OCI-LY7 (cell line): ENCODE results near the gene SCFD2. TPM values are rescaled to one million over a fixed set of nuclear protein-coding genes. Genes with fewer than 3 reads are reported as not detected.

ENCODE experiments used
- BruUV-seq: library from RNA; stranded (reverse); fragments of 400-500 nt; replicated peaks from 2 replicates; lab custom pipeline; 2021; lab: Mats Ljungman, UMichigan
- CTCF ChIA-PET: fragments of 300-600 bp; sonication (Branson Sonifier 250); formaldehyde crosslinking; loops from one replicate; lab custom pipeline; 2022; ENCODE audit warnings: antibody characterized with exemption; ENCODE audit not compliant: unreplicated experiment; lab: Charles Lee
- POLR2A ChIA-PET: fragments of 300-600 bp; sonication (Branson Sonifier 250); formaldehyde crosslinking; loops from one replicate; lab custom pipeline; 2022; ENCODE audit warnings: antibody characterized with exemption; lab: Charles Lee
- DNase-seq: peaks from one replicate; pipeline ENCODE4 v3.0.0-alpha.2; 2015; ENCODE audit warnings: low spot score
- H2AFZ ChIP-seq: fragments of 200-600 bp; sonication (generic), shearing (Covaris generic); 2 replicates; pipeline ENCODE4 v1.6.1; 2014; ENCODE audit warnings: mild to moderate bottlenecking, antibody characterized with exemption, low read length, moderate library complexity
- H3K27ac ChIP-seq: fragments of 200-600 bp; sonication (generic); 2 replicates; pipeline ENCODE4 v1.5.1; 2014; ENCODE audit warnings: mixed run types, low read depth, mild to moderate bottlenecking, moderate library complexity, low read length, inconsistent platforms; ENCODE audit not compliant: poor library complexity, severe bottlenecking
- H3K36me3 ChIP-seq: fragments of 200-600 bp; sonication (generic); 2 replicates; pipeline ENCODE4 v1.6.1; 2014; ENCODE audit warnings: mild to moderate bottlenecking, antibody characterized with exemption, low read length, moderate library complexity, mixed read lengths; ENCODE audit not compliant: insufficient read depth
- H3K4me1 ChIP-seq: fragments of 200-600 bp; sonication (generic); 2 replicates; pipeline ENCODE4 v1.5.1; 2014; ENCODE audit warnings: mild to moderate bottlenecking, low read length; ENCODE audit not compliant: insufficient read depth, poor library complexity, severe bottlenecking
- H3K4me2 ChIP-seq: fragments of 200-600 bp; sonication (generic); 2 replicates; pipeline ENCODE4 v1.6.1; 2014; ENCODE audit warnings: mild to moderate bottlenecking, low read length
- H3K4me3 ChIP-seq: fragments of 200-600 bp; sonication (generic); 2 replicates; pipeline ENCODE4 v1.5.1; 2014; ENCODE audit warnings: mild to moderate bottlenecking, low read depth, low read length; ENCODE audit not compliant: poor library complexity, severe bottlenecking
- H3K79me2 ChIP-seq: fragments of 200-600 bp; sonication (generic); 2 replicates; pipeline ENCODE4 v1.6.1; 2016; ENCODE audit warnings: low read depth, mild to moderate bottlenecking, low read length, moderate library complexity, mixed read lengths; ENCODE audit not compliant: insufficient read depth
- H3K9me2 ChIP-seq: fragments of 200-600 bp; sonication (generic); 2 replicates; pipeline ENCODE4 v1.6.1; 2016; ENCODE audit warnings: mild to moderate bottlenecking, low read length, mixed read lengths; ENCODE audit not compliant: insufficient read depth
- H3K9me3 ChIP-seq: fragments of 200-600 bp; sonication (generic); 2 replicates; pipeline ENCODE4 v1.6.1; 2014; ENCODE audit warnings: mild to moderate bottlenecking, mixed run types, low read length, mixed read lengths
- H4K20me1 ChIP-seq: fragments of 200-600 bp; sonication (generic); 2 replicates; pipeline ENCODE4 v1.6.1; 2014; ENCODE audit warnings: mild to moderate bottlenecking, antibody characterized with exemption, low read length, moderate library complexity, mixed read lengths; ENCODE audit not compliant: insufficient read depth
- EZH2phosphoT487 ChIP-seq: fragments of 200-600 bp; sonication (generic); IDR thresholded peaks from 2 replicates; pipeline ENCODE4 v1.6.1; 2018; ENCODE audit warnings: low read depth, borderline replicate concordance, mild to moderate bottlenecking, mixed run types, antibody characterized with exemption, low read length, moderate library complexity, mixed read lengths
- intact Hi-C: fragments of 100-400 bp; cut with micrococcal nuclease; formaldehyde crosslinking; loops from one replicate; pipeline ENCODE4 v1.10.0; 2022; ENCODE audit not compliant: unreplicated experiment
- total RNA-seq, 2 experiments: library from RNA; depleted of rRNA in 1 of 2; stranded (reverse); fragments of >200 nt in 1 of 2; shearing (Covaris generic) in 1 of 2; gene quantifications; 2 replicates each; pipeline ENCODE4 v1.2.3, GENCODE V29; 2014 to 2022
- TF ChIP-seq, protein P1 (sequence below): fragments of 200-600 bp; sonication (generic); conservative IDR thresholded peaks from 2 replicates; pipeline ENCODE4 v1.5.1; 2014; ENCODE audit warnings: mild to moderate bottlenecking, antibody characterized with exemption, low read length, moderate library complexity, mixed read lengths

The SCFD2 gene
- total RNA-seq, 2 experiments from 2014 or later: 27.2 to 52.0 TPM

DNA sequence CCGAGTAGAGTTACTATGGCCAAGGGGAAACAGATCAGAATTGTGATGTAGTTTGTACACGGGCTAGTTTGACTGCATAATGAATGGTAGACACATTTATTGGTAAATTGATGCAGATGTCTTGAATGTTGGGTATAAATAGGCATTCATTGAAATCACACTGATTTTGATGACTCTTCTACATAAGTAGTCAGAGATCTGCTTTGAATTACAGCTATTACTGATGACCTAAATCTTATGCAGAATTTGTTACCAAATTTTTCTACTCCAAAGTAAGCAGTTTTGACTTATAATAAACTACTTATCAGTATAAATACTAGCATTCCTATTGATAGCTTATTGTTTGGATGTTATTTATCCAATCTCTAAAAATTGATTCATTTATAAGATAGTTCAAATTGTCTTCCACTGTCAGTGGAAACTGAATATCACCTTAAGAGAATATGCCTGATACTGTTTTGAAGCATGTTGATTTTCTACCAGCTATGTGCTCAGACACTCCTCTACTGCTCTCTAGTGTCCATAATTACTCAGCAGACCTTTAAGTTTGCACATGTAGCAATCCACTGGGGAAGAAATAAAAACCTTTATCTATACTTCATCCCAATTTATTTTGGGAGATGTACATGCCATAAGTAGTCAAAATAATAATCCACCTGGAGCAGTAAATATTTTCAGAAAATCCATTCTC is 383.5 kb downstream of the SCFD2 start:
- Histone ChIP-seq H3K9me2 (no peaks in the 10 kb centered on the region), H3K4me3 (no peak overlapping the region), H3K79me2 (no peaks in the 10 kb centered on the region), H3K4me1 (no peaks in the 10 kb centered on the region), H4K20me1 (peaks cover 4% of the 10 kb centered on the region; the same call in 1 of the 2 replicates), H3K27ac (no peak overlapping the region), H3K36me3 (no peaks in the 10 kb centered on the region), H3K9me3 (no peaks in the 10 kb centered on the region), H2AFZ (no peak overlapping the region), H3K4me2 (no peak overlapping the region)
- CTCF ChIA-PET: no interaction called here
- DNase-seq: peak; percentile 13
- intact Hi-C loops: loop anchor here (2.0 to 10.0 kb wide), 2 partner anchors 298 to 438 kb away; no protein-coding TSS in a partner anchor
- TF ChIP-seq EZH2phosphoT487: no peak
- TF ChIP-seq, protein P1, sequence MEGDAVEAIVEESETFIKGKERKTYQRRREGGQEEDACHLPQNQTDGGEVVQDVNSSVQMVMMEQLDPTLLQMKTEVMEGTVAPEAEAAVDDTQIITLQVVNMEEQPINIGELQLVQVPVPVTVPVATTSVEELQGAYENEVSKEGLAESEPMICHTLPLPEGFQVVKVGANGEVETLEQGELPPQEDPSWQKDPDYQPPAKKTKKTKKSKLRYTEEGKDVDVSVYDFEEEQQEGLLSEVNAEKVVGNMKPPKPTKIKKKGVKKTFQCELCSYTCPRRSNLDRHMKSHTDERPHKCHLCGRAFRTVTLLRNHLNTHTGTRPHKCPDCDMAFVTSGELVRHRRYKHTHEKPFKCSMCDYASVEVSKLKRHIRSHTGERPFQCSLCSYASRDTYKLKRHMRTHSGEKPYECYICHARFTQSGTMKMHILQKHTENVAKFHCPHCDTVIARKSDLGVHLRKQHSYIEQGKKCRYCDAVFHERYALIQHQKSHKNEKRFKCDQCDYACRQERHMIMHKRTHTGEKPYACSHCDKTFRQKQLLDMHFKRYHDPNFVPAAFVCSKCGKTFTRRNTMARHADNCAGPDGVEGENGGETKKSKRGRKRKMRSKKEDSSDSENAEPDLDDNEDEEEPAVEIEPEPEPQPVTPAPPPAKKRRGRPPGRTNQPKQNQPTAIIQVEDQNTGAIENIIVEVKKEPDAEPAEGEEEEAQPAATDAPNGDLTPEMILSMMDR: peak; percentile 77
- BruUV-seq: no TSS peak
- POLR2A ChIA-PET: no interaction called here

DNA sequence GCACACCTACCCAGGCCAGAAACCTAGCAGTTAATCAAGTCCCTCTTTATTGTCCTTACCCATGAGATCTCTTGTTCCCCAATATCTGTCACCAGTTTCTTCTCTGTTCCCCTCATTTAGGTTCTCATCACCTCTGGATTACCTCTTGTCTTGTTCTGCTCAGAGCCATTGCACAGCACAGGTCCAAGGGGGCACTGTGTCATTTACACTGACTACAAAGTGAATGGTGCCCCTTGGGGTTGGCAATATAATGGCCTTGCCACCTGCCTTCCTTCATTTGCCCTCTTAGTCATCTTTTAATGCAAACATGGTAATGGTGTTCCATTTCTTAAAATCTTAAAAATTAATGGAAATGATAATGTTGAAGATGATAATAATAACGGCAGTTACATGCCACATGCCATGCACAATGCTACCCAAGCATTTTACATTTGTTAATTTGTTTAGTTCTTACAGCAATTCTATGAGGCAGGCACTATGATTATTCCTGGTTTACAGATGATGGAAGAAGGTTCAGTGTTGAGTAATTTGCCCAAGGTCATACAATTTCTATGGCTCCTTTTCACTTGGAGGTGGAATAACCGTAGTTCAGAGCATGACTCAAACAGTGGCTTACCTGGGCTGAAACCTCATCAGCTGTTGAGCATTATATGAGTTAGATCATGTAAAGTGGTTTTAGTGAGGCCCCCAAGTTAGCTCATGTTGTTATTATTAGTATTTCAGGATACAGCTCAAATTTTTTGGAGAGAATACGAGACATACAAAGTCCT is 385.9 kb downstream of the SCFD2 start:
- Histone ChIP-seq H3K4me3 (no peak overlapping the region), H4K20me1 (peaks cover 5% of the 10 kb centered on the region; the same call in 1 of the 2 replicates), H2AFZ (no peak overlapping the region), H3K4me2 (no peak overlapping the region), H3K9me2 (no peaks in the 10 kb centered on the region), H3K27ac (no peak overlapping the region), H3K9me3 (no peaks in the 10 kb centered on the region), H3K79me2 (no peaks in the 10 kb centered on the region), H3K4me1 (no peaks in the 10 kb centered on the region), H3K36me3 (no peaks in the 10 kb centered on the region)
- intact Hi-C loops: loop anchor here (10.0 kb wide), 1 partner anchor 295 kb away; no protein-coding TSS in a partner anchor
- TF ChIP-seq EZH2phosphoT487: no peak
- TF ChIP-seq, protein P1: no peak
- BruUV-seq: no TSS peak
- ChIA-PET CTCF (no interaction called here), POLR2A (no interaction called here)
- DNase-seq: no peak
